KMS-11 (cell line): ENCODE data around the gene SLC1A4.

Source experiments
- H2AFZ ChIP-seq: fragments of 200-600 bp; sonication (generic); 2 replicates; pipeline ENCODE4 v1.6.1; 2016; ENCODE audit warnings: antibody characterized with exemption, mixed run types, low read depth
- H3K27ac ChIP-seq: fragments of 200-600 bp; sonication (generic); 2 replicates; pipeline ENCODE4 v1.6.1; 2016; ENCODE audit warnings: mild to moderate bottlenecking, mixed run types
- H3K27me3 ChIP-seq: fragments of 200-600 bp; sonication (generic); 2 replicates; pipeline ENCODE4 v1.6.1; 2017; ENCODE audit warnings: mild to moderate bottlenecking, low read depth, mixed run types, moderate library complexity; ENCODE audit not compliant: insufficient read depth
- H3K36me3 ChIP-seq: fragments of 200-600 bp; sonication (generic); 2 replicates; pipeline ENCODE4 v1.6.1; 2017; ENCODE audit warnings: mild to moderate bottlenecking, mixed run types; ENCODE audit not compliant: insufficient read depth
- H3K4me1 ChIP-seq: fragments of 200-600 bp; sonication (generic); 2 replicates; pipeline ENCODE4 v1.6.1; 2016; ENCODE audit warnings: mild to moderate bottlenecking, low read depth, mixed run types; ENCODE audit not compliant: poor library complexity, severe bottlenecking
- H3K4me2 ChIP-seq: fragments of 200-600 bp; sonication (generic); 2 replicates; pipeline ENCODE4 v1.7.0; 2016; ENCODE audit warnings: mild to moderate bottlenecking, mixed run types
- H3K4me3 ChIP-seq: fragments of 200-600 bp; sonication (generic); IDR thresholded peaks from 2 replicates; pipeline ENCODE4 v1.6.1; 2017; ENCODE audit warnings: low read depth, low read length, mixed read lengths; ENCODE audit not compliant: insufficient read depth
- H3K79me2 ChIP-seq: fragments of 200-600 bp; sonication (generic); 2 replicates; pipeline ENCODE4 v1.6.1; 2016; ENCODE audit warnings: low read depth, mixed run types; ENCODE audit not compliant: insufficient read depth
- H3K9ac ChIP-seq: fragments of 200-600 bp; sonication (generic); 2 replicates; pipeline ENCODE4 v1.6.1; 2016; ENCODE audit warnings: mild to moderate bottlenecking, mixed run types
- H4K20me1 ChIP-seq: fragments of 200-600 bp; sonication (generic); 2 replicates; pipeline ENCODE4 v1.6.1; 2016; ENCODE audit warnings: mild to moderate bottlenecking, mixed run types; ENCODE audit not compliant: insufficient read depth
- TF ChIP-seq, protein P1 (sequence below): fragments of 200-600 bp; sonication (generic); conservative IDR thresholded peaks from 2 replicates; pipeline ENCODE4 v1.6.1; 2017; ENCODE audit warnings: low read depth, mild to moderate bottlenecking, antibody characterized with exemption, low read length, moderate library complexity, mixed read lengths

Gene SLC1A4

DNA sequence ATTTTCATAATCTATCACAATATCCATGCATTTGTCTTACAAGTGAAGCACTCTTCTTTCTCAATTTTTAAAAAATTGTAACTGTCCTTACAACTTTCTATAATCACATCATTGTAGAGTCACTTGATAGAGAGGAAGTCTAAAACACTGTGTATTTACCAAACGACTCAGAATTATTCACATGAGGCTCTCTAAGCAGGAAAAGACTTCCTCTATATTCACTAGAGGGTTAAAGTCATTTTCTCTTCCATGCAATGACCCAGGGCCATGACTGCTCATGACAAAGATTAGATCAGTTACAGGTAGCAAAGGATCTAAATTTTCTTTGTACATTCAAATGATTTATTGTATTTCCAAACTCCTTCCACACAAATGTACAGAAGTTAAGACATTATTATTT lies 9.0 kb upstream of the SLC1A4 start:
- Histone ChIP-seq H3K27ac (no peak overlapping the region), H3K36me3 (no peaks in the 10 kb centered on the region), H3K4me1 (peaks cover 26% of the 10 kb centered on the region), H3K9ac (no peak overlapping the region), H3K4me3 (no peak overlapping the region), H4K20me1 (no peaks in the 10 kb centered on the region), H3K79me2 (no peaks in the 10 kb centered on the region), H3K27me3 (no peaks in the 10 kb centered on the region), H3K4me2 (no peak overlapping the region), H2AFZ (no peak overlapping the region)
- TF ChIP-seq, protein P1, sequence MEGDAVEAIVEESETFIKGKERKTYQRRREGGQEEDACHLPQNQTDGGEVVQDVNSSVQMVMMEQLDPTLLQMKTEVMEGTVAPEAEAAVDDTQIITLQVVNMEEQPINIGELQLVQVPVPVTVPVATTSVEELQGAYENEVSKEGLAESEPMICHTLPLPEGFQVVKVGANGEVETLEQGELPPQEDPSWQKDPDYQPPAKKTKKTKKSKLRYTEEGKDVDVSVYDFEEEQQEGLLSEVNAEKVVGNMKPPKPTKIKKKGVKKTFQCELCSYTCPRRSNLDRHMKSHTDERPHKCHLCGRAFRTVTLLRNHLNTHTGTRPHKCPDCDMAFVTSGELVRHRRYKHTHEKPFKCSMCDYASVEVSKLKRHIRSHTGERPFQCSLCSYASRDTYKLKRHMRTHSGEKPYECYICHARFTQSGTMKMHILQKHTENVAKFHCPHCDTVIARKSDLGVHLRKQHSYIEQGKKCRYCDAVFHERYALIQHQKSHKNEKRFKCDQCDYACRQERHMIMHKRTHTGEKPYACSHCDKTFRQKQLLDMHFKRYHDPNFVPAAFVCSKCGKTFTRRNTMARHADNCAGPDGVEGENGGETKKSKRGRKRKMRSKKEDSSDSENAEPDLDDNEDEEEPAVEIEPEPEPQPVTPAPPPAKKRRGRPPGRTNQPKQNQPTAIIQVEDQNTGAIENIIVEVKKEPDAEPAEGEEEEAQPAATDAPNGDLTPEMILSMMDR, result no peak

DNA sequence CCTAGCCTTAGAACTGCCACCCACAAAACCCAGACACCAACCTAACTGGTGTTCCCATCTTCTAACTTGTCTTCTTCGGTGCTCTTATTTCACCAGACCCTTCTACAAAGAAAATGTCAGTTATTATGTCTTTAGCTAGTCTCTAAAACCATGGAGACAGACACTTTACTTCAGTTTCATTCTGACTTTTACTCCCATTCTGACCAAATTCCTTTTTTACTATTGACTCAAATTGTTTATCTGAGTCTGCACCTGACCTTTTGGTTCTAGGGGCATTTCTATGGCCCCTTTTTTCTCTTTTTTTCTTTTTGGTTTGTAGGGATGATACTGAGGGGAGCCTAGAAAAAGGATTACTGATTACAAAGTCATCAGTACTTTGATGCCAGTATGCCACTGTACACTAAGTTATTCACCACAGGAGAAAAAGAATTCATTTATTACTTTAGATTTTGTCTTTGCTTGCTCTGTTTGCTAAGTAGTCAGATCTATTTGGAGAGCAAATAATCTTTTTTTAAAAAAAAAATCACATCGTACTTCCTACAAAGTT lies 6.8 kb upstream of the SLC1A4 start:
- Histone ChIP-seq H3K4me2 (no peak overlapping the region), H3K79me2 (no peaks in the 10 kb centered on the region), H3K4me3 (no peak overlapping the region), H3K27ac (no peak overlapping the region), H3K9ac (no peak overlapping the region), H2AFZ (no peak overlapping the region), H3K4me1 (peaks cover 34% of the 10 kb centered on the region), H3K27me3 (no peaks in the 10 kb centered on the region), H3K36me3 (no peaks in the 10 kb centered on the region), H4K20me1 (no peaks in the 10 kb centered on the region)
- TF ChIP-seq, protein P1, result no peak

DNA sequence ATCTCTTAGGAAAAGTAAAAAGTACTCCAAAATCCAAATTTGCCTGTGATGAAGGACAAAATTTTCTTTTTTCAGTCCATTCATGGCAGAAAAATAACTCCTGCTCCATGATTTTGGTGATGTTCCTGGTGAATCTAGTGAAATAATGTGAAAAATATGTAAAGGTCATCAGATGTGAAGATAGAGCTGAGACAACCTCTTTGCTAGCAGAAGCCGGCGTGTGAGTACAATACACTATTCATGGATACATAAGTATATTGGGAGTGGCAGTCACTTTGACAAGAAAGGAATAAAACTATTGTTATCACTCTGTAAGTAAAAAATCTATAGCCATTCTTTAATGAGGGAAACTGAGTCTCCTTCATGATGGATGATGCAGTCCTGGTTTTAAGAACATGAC lies 6.3 kb upstream of the SLC1A4 start:
- no peak overlapping the region for H3K4me2 ChIP-seq
- H3K27ac ChIP-seq, result no peak overlapping the region
- TF ChIP-seq, protein P1, result no peak

DNA sequence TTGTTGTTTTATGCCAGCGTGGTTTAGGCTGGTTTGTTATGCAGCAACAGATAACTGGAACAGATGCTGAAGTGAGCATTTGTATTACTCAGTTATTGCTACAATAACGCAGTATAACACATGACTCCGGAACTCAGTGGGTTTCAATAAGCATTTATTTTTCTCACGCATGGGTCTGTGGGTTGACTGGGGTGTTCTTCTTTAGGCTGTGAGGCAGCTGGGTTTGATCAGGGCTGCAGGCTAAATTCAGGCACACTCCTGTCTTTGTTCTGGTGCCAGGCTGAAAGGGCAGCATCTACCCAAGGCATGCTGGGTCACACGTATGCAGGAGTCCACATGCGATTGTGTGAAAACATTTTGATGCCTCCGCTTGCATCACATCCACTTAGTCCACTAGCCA lies 3.8 kb upstream of the SLC1A4 start:
- Histone ChIP-seq H3K27me3 (no peaks in the 10 kb centered on the region), H3K9ac (no peak overlapping the region), H4K20me1 (no peaks in the 10 kb centered on the region), H3K4me3 (no peak overlapping the region), H3K4me2 (no peak overlapping the region), H3K4me1 (peaks cover 19% of the 10 kb centered on the region), H2AFZ (no peak overlapping the region), H3K79me2 (peaks cover 4% of the 10 kb centered on the region; the same call in 1 of the 2 replicates), H3K27ac (no peak overlapping the region), H3K36me3 (no peaks in the 10 kb centered on the region)
- TF ChIP-seq, protein P1, result no peak

More for the DNA sequence above, 6.3 kb upstream of the SLC1A4 start:
- Histone ChIP-seq H3K4me1 (peaks cover 38% of the 10 kb centered on the region), H2AFZ (no peak overlapping the region), H3K27me3 (no peaks in the 10 kb centered on the region), H3K36me3 (no peaks in the 10 kb centered on the region), H3K9ac (no peak overlapping the region), H3K79me2 (no peaks in the 10 kb centered on the region), H4K20me1 (no peaks in the 10 kb centered on the region), H3K4me3 (no peak overlapping the region)
